Activated T-cell treated with anti-CD3 and anti-CD28 coated beads, Interleukin-2, amount 50 U/mL, for 1 hour (primary cell): ENCODE data around the gene SETBP1.

ENCODE experiments used
- DNase-seq: peaks from one replicate; pipeline ENCODE4 v3.0.0-alpha.2; 2020

SETBP1 gene

DNA sequence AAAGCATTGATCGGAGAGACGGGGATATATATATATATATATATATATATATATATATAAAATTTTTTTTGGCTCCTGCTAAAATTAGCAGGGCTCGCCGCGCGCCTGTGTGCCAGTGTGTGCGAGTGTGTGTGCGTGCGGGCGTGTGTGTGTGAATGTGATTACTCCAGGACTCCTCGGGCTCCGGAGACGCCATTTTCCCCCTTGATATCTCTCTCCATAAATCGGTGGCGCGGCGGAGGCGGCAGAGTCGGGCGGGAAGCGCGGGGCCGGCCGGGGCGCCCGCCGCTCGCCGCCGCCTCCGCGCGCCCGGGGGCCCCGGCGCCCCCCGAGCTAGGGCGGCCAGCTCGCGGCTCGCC, 795 bp upstream of the SETBP1 start:
- DNase-seq = no peak

DNA sequence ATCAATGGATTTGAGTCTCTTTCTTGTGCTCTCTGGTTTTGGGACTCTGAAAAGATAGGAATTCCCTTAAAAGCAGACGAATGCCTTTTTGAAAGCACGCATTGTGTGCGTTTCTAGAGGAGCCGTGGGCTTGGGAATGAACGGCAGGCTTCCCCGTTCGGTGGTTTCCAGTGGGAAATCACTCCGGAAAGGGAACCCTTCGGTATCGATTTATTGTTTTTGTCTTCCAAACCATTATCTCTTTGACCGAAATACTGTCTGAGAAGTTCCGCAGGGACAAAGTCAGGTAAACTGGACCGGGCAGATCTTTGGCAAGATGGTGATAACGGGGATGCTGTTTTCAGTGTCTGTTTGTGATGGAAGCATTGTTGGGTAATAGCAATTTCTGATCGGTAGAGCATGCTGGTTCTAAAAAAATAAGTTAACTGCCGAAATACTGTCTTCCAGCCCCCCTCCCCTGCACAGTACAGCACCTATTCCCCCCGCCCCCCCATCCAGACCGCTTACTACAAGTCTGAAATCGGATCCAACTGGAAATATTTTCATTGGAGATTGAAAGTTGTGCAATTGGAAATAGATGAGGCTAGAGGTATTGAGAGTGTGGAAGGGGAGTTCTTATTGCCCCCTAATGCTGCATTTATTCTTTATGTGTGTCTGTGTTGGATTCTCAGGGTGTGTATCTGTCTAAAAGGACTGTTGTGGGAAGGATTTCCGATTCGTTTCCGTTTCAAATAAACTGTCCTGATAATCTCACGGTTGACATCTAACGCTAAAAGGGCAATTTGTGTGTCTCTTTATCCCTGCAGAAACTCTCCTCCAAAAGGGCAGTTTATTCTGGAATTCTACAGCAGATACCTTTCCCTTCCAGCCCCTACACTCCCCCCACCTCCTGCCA, 635 bp downstream of the SETBP1 start:
- DNase-seq = no peak

DNA sequence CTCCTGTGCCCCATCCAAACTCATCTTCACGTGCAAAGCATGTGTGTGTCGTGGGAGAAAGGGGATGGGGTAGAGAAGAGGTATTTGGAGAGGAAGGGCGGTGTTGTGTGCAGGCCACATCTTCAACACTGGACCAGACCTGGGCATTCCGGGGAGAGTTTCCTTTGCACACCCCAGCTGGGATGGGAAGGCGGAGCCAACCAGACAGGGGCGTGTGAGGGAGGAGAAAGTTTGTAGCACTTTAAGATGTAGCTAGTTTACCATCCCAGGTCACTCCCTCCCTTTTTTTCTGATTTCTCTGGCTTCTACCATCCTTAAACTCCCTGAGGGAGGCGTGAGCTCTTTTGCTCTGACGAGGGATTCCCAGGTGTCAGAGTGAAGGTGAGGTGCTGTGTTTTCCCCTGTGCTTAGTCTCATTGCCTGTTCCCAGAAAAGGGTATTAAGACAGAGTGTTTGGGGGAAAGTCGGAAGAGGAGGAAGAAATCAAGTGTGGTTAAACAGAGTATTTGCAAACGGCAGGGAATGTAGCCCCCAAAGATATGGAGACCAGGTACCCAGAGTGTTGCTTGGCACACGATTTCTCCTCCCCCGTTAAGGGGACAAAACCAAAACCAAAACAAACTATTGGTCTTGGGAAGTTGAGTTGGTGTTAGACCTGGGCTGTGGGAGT, 1.6 kb downstream of the SETBP1 start:
- DNase-seq = no peak

DNA sequence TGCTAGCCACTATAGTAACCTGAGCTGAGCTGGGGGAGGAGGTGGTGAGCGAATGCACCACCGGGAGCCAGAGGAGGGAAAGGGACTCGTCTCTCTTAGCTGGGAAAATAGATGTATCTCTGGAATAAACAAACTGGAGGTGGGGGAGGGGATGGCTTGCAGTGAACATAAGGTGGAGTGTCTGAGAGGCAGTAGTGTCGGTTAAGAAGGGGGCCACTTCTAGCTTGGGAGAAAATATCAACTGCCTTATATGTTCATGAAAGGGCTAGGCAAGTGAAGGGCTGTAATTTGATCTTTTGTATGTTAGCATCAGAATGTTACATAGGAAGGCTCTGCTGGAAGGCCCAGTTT, 2.2 kb downstream of the SETBP1 start:
- DNase-seq = no peak

DNA sequence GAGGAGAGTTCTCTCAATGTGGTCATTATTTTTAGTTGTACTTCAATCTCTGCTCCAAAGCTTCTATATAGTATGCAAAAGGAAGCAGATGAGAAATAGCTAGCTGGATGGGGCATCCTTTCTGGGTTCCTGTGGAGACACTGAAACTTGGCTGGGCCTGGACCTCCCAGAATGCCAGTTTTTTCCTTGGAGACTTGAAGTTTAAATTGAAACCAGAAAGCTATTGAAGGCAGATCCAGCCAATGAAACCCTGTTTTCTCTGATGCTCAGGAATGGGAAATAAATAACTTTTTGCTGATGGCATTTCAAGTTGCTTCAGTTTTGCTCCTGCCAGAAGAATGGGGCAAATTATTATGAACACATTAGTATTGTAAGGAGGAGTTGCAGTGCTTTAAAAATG, 2.9 kb downstream of the SETBP1 start:
- DNase-seq = no peak

DNA sequence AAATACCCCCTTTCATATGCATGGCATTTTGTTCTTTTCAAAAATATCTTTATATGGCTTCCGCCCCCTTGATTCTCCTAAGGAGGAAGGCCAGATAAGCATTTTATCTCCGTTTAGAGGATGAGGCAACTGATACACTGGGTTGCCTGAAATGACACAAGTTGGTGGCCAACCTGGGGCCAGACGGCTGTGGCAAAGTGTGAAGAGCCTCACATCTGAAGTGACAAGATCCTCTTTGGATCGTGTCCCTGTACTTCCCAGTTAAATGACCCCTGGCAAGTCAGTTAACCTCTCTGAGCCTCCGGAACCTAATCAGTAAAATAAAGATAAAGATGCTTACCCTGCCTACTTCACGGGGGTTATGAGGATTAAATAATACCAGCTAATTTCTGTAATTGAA, 4.6 kb downstream of the SETBP1 start:
- no peak for DNase-seq

DNA sequence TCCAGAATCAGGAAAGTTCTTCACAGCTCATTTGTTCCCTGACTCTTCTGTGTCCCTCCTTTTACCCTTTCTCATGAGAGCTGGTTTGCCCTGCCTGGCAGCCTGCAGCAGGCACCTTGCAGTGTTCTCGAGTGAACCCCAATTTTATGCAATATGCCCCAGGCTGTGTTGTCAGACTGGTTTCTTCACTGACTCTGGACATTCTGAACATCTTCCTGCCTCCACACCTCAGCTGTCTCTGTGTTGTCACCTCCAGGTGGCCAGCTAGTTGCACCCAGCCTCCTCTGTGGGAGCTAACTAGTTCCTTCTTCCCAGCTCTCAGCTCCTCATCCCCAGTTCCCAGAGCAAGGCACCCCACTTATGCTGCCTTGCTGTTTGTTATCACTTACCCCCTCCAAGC, 5.5 kb downstream of the SETBP1 start:
- DNase-seq = no peak

DNA sequence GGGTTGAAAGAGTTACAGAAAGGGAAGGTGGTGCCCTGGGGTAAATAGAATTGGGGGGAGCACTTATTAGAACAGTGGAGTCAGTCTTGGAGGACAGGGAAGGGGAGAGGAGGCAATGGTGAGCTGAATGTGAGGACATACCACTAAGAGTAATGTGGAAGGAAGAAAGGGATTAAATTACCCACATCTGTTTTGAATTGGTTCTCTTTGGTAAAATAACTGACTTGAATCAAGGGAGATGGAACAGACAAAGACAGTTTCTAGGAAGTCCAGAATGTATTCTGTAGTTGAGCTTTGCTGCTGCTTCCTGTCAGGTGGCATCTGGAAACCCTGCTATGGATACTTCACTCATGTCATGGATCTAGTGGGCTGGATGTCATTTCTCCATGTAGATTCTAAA, 6.7 kb downstream of the SETBP1 start:
- DNase-seq = no peak

DNA sequence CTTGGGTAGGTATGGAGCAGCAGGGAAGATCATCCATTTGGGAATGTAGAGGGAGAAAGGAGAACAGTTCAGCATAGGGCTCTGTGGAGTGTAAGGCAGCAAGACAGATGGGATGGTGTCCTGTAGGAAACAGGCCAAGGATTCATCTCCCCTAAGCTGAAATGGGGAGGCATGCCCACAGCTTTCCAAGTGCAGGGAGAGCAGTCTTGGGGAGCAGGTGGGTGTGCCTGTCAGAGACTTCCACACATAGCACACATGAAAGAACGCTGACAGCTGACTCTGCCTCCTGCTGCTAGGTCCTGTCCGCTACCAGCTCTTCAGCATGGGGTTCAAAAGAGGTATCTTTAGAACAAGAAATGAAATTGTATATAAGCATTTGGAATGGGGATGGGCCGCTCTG, 9.0 kb downstream of the SETBP1 start:
- no peak for DNase-seq

DNA sequence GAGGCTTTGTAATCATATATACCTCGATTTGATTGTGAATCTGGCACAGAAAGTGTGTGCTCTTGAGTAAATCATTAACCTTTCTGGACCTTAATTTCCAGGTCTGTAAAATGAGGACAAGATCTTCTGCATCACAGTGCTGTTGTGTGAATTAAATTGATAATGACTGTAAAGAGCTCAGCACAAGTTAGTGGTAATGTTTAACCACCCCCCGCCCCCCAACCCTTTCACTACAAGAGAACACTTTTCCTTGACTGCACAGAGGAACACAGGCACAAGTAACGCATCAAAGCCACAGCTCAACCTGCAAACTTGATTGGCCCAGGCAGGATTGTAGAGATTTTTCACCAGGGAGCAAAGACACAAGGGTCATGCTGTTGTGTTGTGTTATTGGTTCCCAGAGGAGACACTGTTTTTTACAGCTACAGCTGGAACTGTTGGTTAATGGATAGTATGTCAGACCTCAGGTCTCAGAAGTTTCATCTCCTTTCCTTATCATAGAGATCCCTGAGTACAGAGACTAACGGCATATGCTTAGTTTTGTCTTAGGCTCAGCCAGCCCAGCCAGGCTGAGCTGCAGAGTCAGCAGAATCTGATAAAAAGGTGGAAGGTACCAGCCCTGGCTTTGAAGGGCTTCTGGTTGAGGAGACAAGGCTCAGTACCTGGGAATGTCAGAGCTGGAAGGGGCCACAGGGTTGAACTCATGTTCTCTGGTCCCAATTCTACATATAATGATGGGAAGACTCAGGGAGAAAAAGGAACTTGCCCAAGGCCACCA, 10.6 kb downstream of the SETBP1 start:
- no peak for DNase-seq

DNA sequence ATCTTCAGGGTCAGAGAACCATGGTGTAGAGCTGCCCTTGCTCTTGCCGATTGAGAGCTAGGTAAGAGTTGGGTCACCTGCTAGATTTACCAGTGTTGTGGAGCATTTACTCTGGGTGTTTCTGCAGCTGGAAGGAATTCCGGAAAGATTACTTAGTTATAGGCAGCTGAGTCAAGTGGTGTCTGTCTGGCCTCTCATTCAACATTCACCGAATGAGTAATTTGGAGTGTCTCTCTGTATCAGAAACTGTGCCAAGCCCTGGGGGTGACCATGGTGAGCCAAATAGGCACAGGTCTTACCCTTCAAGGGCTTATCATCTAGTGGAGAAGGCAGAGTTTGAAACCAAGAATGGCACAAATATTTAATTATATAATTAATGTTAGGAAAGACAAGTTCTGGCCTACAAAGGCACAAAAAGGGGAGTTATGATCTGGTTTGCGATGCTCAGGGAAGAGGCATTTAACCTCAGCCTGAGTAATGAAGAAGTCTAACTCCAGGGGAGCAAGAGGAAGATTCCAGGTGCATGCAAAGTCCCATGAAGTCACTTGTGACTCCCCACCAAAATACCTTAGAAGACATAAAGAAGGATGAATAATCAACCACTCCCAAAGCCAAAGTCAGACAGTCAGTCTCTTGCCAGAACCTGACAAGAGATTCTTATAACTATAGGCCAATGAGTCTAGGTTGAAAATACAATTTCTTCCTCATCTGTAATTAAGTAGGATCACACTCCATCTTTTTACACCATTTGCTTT, 12.5 kb downstream of the SETBP1 start:
- no peak for DNase-seq

DNA sequence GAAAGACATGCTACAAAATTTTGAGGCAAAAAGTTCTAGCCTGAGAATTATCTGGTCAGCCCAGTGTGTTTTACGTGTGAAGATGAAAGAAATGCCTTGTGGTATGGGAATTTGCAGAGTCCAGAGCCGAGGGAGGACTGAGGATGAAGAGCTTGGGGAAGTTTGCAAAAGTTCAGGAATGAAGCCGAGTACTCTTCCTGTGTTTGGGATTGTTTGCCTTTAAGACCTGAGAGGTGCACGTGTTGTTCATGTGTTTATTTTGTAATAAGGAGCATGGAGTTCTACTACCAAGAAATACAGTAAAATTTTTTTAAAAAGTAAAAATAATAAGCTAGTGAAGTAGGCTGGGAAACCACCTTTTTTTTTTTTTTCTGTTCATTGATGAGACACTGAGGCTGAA, 14.8 kb downstream of the SETBP1 start:
- no peak for DNase-seq

DNA sequence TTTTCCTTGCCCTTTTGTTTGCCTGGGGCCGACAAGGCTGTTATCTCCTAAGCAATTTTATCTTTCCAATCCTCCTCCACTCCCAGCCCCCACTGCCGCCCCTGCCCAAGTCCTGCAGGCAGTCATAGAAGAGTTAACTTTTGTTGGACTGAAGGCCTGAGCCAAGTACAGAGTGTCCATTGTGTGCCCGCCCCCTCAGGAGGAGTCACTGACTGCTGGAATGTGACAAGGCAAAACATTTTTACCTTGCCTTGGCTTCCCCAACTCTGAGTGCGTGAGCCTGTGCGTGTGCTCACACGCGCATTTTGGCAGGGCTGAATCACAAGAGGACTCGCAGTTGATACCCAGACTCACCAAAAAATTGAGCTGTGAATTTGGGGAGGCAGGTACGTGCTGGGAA, 16.2 kb downstream of the SETBP1 start:
- no peak for DNase-seq

DNA sequence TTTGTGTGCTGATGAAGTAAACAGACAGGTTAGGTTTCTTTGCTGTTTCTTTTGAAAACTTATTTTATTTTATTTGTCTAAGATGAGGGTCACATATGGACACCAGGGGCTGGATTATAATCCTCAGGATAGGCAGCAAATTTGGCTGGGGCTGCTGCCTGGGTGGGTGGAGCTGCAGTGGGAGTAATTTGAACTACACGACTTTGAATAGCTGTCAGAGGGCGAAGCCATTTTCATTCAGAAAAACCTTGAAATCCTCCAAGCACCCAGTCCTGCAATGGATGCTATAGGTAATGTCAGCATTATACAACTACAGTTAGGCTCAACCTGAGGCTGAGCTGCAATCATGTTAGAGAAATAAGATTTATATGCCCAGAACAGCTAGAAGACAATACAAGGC, 16.6 kb downstream of the SETBP1 start:
- DNase-seq = no peak

DNA sequence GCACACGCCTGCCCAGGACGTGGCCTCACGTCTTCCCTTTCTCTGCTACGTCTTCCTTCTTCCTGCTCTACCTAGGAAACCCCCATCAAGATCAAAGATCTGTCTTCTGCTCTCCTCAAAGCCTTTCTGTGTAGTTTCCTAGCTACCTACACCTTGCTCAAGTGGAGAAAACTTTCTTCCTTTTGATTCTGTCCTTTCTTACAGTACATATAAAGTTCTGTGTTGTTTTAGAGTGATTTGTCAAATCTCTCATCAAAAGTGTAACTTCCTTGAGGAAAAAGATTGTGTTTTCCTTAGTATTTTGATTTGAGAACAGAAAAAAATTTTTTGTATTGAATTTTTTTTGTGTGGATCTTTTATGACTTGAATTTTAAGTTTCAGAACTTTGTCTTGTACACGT, 17.8 kb downstream of the SETBP1 start:
- DNase-seq = no peak

DNA sequence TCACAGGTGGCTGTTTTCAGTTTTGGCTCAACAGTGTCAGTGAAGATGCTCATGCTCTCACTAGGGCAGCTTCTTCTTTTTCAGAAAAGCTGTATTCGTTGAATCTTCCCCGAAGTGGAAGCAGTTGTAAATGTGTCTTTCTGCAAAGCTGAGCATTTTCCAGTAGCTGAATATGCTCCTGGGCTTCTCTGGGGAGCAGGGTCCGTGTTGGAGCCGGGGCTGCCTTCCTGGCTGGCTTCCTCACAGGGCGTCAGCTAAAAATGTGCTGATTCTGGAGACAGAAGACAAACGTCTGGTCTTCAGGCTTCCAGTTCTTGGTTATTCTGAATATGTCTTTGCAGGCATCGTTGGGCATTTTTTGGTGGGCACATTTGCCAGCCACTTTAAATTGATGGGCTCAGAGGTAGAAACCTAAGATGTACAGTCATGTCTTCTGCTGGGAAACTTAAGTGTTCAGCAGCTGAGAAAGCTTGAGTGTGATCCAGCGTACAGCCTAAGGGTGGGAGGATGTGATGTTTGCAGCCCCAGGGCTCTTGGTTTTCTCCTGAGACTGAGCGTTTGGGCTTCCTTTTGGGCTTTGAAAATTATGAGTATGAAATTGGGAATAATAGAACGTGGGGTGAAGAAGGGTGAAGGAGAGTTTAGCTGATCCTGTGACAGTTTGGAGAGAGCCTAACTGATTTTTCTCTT, 19.0 kb downstream of the SETBP1 start:
- no peak for DNase-seq

DNA sequence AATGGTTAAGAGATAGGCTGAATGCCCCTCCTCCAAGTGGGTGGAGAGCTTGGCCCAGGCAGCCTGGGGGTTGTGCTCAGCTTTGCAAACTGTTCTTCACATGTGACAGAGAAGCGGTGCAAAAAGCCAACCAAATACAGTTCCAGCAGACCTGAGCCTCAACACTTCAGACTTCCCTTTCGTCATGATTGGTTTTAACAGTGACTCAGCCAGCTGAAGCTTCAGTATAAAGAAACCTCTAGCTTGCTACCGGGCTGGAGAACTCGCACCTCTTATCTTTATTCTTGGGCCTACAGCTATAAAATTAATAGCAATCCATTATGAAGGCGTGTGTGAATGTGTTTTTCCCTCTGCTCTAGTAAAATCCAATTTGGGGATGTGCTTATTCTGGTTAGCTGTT, 20.0 kb downstream of the SETBP1 start:
- no peak for DNase-seq

DNA sequence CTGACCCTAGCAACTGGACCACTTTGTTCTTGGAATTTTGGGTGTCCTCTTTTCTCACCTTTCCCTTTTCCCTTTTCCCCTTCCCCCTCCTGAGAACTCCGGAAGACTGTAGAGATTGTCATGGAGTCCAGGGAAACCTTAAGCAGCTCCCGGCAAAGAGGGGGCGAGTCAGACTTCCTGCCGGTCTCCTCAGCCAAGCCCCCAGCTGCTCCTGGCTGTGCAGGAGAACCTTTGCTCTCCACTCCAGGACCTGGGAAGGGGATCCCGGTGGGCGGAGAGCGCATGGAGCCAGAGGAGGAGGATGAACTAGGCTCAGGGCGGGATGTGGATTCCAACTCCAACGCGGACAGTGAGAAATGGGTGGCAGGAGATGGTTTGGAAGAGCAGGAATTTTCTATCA, 20.5 kb downstream of the SETBP1 start:
- DNase-seq = no peak

DNA sequence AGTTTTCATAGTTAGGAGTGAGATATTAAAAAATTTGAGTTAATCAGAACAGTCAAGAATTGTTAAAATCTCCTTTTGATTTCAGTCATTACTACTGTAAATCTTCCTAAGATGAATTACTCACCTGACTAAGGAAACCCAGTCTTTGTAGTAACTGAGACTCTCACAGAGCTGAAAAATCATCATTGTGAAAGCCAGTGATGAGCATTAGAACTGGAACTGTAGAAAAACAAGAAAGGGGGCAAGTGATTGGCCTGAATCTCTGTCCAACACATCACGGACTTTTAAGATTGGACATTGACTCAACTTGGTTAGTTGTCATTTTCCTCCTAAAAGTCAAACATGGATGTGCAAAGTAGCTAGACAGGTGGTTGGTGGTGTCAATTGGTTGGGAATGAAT, 21.9 kb downstream of the SETBP1 start:
- DNase-seq = no peak

DNA sequence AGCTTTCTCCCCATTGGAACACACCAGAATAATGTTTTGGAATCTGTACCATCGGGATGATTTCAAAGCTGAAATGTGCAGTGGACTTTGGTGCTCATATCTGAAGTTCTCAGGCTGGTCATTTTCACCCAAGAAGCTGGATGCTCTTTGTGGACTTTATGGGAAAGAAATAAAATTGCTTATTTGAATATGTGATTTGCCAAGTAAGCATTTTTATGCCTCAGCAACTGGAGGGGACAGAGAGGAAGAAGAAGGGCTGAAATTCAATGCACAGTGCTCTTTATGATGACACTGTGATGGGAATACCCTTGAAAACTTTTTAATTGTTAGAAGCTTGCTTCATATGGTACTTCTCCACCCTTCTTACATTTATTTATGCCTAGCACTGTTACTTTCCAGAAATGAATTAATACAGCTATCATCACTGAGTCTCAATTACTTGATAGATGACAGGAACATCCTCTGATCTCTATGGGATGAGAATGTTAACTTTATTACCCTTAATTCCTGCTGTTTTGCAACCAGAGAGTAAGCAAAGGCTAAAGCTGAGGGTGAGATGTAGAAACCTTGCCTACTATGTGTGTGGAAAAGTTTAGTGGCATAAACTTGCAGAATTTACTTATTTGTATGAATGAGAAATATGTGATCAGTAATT, 23.6 kb downstream of the SETBP1 start:
- no peak for DNase-seq

DNA sequence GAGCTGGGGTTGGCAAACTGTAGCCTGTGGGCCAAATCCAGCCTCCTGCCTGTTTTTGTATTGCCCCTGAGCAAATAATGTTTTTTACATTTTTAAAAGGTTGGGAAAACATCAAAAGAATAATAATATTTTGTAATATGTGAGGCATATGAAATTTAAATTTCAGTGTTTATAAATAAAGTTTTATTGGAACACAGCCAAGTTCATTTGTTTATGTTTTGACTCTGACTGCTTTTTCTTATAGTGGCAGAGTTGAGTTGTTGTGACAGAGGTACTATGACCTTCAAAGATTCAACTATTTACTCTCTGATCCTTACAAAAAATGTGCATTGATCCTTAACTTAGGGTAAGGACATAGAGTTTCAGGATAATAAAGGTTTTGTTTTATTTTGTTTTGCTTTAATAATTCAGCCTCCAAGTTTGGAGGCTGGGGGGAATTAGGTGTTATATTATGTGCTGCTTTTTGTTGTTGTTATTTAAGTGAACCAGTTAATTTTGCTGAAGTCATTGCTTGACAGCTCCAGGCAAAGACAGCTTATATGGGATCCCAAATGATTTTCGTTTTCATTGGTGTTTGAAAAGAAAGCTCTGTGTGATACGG, 24.5 kb downstream of the SETBP1 start:
- DNase-seq = no peak
